ENCODE data around the gene MAVS.
"Not testable (repeated sequence)": the region's sequence is repeated elsewhere in the genome, so short reads cannot be mapped to it uniquely, and the experiment has no call there.

The MAVS gene

GRCh38 chr20:3854462-3854871 lies 7.8 kb downstream of the MAVS start:
- DNase-seq (ENCODE audit: low read depth): peak; percentile 21

DNA sequence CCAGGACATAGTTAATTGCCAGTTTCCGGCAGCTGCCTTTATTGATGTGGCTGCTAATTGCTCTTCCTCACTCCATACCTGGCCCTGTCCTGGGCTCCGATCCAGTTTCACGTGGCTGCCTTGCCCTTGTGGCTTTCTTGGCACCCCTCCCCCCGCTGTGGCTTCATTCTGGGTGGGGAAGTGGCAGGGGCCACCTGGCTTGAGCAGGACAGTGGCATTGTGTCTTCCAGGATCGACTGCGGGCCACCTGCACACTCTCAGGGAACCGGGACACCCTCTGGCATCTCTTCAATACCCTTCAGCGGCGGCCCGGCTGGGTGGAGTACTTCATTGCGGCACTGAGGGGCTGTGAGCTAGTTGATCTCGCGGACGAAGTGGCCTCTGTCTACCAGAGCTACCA lies 10.8 kb downstream of the MAVS start:
- no peak for DNase-seq (ENCODE audit: low read depth)

DNA sequence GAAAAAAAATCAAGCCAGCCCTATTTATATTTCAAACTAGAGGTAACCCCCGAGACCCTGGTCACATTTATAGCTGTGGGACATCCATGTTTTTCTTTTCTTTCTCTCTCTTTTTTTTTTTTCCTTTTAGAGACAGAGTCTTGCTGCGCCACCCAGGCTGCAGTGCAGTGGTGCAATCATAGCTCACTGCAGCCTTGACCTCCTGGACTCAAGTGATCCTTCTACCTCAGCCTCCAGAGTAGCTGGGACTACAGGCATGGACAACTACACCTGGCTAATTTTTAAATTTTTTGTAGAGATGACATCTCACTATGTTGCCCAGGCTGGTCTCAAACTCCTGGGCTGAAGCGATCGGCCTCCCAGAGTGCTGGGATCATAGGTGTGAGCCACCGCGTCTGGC lies 12.1 kb downstream of the MAVS start:
- DNase-seq (ENCODE audit: low read depth): no peak

DNA sequence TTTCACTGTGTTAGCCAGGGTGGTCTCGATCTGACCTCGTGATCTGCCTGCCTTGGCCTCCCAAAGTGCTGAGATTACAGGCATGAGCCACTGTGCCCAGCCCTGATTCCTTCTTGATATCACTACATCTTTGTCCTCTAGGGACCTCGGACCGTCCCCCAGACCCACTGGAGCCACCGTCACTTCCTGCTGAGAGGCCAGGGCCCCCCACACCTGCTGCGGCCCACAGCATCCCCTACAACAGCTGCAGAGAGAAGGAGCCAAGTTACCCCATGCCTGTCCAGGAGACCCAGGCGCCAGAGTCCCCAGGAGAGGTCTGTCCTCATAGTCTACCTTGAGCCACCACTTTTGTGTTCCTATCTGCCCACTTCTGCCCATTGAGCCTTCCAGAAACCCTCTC lies 14.6 kb downstream of the MAVS start:
- no peak for DNase-seq (ENCODE audit: low read depth)

- no peak for DNase-seq (ENCODE audit: low read depth)
Measured at GRCh38 chr20:3862333-3862732, 15.7 kb downstream of the MAVS start.

DNA sequence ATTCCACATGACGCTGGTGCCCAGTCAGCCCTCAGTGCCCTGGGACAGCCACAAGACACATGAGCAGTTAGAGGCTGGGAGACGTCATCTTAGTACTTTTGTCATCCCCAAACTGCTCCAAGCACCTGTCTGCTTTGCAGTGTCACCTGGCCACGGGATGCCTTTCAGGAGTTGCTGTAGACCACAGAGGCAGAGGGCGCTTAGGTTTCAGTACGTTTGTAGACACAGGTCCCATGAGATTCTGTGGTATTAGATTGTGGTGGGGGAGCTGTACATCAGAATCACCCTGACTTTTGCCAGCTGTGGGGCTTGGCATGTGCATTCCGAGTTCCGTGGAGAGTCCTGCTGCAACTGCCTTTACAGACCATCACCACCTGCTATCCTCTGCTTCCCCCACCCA lies 16.7 kb downstream of the MAVS start:
- no peak for DNase-seq (ENCODE audit: low read depth)

DNA sequence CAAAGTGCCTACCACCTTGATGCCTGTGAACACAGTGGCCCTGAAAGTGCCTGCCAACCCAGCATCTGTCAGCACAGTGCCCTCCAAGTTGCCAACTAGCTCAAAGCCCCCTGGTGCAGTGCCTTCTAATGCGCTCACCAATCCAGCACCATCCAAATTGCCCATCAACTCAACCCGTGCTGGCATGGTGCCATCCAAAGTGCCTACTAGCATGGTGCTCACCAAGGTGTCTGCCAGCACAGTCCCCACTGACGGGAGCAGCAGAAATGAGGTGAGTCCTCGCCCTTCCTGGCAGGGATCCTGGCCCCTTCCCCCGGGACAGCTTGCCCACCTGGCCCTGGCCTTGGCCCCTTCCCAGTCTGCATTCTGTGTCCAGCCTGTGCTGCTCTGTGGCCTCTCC lies 17.9 kb downstream of the MAVS start:
- DNase-seq (ENCODE audit: low read depth): no peak

DNA sequence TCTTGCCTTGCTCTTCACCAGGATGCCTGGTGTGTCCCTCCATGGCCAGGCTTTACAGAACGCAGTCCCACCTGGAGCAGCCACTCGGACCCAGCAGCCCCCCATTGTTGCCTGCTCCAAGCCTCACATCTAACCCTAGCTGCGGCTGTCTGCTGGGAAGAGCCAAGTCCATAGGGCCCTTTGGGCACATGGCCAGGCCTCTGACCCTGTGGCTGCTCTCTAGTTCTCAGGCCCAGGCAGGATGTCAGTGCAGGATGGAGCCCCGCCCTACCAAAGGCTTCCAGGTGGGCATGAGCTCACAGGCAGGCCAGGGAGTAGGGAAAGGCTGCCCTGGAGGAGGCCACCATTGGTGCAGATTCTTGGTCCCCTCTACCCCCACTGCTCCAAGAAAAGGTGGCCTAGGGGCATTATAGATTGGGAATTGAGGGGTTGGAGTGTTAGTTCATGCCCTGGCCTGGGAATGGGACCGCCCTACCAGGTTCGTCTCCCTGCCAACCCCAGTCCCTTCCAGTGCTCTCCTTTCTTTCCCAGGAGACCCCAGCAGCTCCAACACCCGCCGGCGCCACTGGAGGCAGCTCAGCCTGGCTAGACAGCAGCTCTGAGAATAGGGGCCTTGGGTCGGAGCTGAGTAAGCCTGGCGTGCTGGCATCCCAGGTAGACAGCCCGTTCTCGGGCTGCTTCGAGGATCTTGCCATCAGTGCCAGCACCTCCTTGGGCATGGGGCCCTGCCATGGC lies 18.7 kb downstream of the MAVS start:
- no peak for DNase-seq (ENCODE audit: low read depth)

DNA sequence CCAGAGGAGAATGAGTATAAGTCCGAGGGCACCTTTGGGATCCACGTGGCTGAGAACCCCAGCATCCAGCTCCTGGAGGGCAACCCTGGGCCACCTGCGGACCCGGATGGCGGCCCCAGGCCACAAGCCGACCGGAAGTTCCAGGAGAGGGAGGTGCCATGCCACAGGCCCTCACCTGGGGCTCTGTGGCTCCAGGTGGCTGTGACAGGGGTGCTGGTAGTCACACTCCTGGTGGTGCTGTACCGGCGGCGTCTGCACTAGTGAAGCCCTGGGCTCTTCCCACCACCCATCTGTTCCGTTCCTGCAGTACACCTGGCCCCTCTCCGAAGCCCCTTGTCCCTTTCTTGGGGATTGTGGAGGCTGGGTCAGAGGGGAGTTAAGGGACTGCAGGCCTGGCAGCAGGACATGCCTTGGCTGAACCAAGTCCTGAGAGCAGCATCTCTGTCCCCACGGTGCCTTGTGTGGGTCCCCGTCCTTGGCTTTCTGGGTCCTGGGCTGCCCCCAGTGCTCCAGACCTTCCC lies 19.3 kb downstream of the MAVS start:
- DNase-seq (ENCODE audit: low read depth): no peak

- no peak for DNase-seq (ENCODE audit: low read depth)
Measured at GRCh38 chr20:3866464-3866863, 19.8 kb downstream of the MAVS start.

DNA sequence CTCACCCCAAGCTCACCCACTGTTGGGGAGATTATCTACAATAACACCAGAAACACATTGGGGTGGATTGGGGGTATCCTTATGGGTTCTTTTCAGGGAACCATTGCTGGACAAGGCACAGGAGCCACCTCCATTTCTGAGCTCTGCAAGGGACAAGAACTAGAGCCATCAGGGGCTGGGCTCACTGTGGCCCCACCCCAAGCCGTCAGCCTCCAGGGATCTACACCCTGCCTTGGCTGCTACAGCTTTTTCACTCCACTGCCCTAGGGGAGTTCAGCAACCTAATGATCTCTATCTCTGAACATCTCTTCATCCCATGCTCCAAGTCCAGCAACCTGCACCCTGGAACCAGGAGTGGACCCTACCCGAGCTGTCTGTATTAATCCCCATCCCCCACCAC lies 21.2 kb downstream of the MAVS start:
- no peak for DNase-seq (ENCODE audit: low read depth)

GRCh38 chr20:3869839-3870634 lies 23.4 kb downstream of the MAVS start:
- no peak for DNase-seq (ENCODE audit: low read depth)

DNA sequence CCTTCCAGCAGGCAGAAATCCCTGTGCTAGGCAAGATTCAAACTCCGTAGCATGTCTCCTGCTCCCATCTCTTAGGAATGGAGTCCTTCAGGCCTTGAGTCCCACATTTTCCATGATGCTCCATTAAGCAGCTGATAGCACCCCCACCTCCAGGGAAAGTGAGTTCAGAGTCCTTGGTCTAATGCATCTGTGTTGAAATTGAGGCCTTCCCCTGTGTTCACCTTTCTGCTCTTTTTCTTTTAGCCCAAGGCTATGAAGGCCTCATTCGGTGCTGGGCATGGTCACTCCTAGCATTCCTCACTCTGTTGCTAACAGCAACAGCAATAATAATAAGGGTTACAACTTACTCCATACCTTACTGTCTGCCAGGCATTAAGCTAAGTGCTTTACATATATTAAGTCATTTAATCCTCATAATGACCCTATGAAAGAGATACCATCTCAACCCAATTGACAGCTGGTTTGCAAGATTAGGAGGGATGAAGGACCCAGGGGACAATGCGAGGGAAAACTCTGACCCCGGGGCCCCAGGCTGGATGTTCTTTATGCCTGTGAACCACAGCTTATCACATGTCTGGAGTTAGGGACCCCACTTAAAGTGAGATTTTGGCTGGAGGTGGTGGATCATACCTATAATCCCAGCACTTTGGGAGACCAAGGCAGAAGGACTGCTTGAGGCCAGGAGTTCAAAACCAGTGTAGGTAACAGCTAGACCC lies 25.1 kb downstream of the MAVS start:
- DNase-seq (ENCODE audit: low read depth): peak; percentile 50

DNA sequence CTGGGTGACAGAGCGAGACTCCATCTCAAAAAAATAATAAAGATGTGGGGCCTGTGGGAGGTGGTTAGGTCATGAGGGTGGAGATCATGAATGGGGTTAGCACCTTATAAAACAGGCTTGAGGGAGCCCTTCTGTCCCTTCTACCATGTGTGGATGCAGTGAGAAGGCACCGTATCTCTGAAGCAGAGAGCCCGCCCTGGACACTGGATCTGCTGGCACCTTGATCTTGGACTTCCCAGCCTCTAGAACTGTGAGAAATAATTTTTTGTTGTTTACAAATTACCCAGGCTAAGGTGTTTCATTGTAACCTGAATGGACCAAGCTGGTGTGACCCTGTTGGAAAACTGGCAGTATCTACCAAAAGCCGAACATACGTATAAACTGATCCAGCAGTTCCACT lies 26.9 kb downstream of the MAVS start:
- no peak for DNase-seq (ENCODE audit: low read depth)

DNA sequence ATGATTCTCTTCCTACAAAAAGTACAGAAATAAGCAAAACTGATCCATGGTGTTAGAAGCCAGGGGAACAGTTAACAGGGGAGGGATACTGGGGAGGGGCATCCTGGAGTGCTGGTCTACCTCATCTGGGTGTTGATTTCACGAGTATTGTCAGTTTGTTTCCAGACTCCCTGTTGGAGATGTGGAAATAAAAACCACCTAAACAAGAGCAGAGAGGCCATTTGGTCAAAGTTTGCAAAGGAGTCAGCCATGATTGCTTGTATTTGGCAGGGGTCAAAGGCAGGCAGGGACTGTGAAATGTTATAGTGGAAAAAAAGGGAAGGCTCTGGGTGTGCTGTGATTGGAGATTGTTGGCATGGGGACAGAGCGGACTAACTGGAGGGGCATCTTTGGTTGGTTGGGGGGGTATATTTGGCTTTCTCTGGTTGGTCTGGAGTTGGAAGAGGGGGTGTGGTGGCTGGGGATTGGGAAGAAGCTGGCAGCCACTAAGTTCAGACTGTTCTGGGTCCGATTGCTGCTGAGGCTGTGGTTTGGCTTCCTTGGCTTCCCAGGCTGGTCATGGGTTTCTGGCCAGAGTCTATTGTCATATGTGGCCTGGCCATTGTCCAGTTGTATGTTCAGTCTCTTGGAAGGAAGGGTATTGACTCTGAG lies 27.7 kb downstream of the MAVS start:
- peak; percentile 75 for DNase-seq (ENCODE audit: low read depth)

DNA sequence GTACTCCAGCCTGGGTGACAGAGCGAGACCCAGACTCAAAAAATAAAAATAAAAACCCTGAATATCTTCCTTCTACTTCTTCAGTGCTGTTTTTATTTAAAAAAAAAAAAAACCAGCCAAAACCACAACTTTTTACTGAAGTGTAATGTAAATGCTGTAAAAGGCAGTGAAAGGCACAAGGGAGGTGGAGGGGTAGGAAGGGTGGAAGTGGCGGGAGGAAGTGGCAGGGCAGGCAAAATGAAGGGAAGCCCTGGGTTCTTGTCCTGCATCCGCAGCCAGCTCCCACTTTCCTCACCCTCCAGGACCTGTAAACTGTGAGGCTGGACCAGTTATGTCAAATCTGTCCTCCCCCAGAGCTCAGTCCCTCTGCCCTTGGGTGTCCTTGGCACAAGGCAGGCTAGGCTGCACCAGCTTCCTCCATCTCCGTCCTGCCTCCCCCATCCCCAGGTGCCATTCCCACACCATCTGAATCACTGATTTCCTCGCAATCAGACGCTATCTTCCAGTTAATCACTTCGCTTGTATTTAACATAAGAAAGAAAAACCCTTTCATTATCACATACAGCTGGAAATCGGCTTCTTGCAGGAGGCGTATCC lies 28.8 kb downstream of the MAVS start:
- DNase-seq (ENCODE audit: low read depth): no peak

DNA sequence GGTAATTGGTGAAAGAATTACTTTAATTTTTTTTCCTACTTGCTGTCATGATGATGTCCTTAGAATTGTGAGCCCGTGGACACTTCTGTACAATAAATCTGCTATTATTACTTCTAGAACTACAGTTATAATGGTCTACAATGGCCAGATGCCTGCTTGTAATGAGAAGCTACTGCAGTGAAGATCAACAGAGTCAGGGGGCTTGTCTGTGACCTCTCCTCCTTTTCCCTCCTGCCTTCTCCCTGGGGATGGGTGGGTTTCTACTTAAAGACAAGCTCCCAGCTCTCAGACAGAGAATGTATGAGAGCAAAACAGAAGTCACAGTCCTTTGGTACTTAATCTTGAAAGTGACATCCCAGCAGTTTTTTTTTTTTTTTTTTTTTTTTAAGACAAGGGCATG lies 29.4 kb downstream of the MAVS start:
- no peak for DNase-seq (ENCODE audit: low read depth)

- DNase-seq (ENCODE audit: low read depth): no peak
Measured at GRCh38 chr20:3876676-3877075, 30.0 kb downstream of the MAVS start.

GRCh38 chr20:3878921-3879274 lies 32.3 kb downstream of the MAVS start:
- DNase-seq (ENCODE audit: low read depth): not testable (repeated sequence)

- DNase-seq (ENCODE audit: low read depth): no peak
Measured at GRCh38 chr20:3885715-3886114, 39.1 kb downstream of the MAVS start.

GRCh38 chr20:3887876-3888620 lies 41.4 kb downstream of the MAVS start:
- DNase-seq (ENCODE audit: low read depth): peak; percentile 26

Measured in fibroblast of gingiva (primary cell).